Measurements from ENCODE around the gene SLC15A1. TPM values are rescaled to one million over a fixed set of nuclear protein-coding genes. Genes with fewer than 3 reads are reported as not detected.

Gene SLC15A1
- not detected in 3 replicates for total RNA-seq
- long read RNA-seq, partial matches to known transcripts: 0 of 1 reads
- long read RNA-seq, other reads (novel, unspliced or antisense): 1 of 1 reads

GRCh38 chr13:98752467-98753290 lies at the start of gene SLC15A1:
Gene SLC15A1 (minus strand): TSS chr13:98752672. CDS start chr13:98752598, 74 bp downstream.
- TF ChIP-seq CTCF (IDR thresholded peaks at IDR 0.05): no peak
- Mint-ChIP-seq H3K4me3 (ENCODE audit: unreplicated experiment) (peak within 1 kb of the TSS; percentile 53), H3K36me3 (ENCODE audit: low read depth) (peaks cover 3% of the 10 kb centered on the region), H3K4me1 (ENCODE audit: low read depth) (peaks cover 8% of the 10 kb centered on the region), H3K9me3 (ENCODE audit: low read depth) (peaks cover 6% of the 10 kb centered on the region), H3K27me3 (ENCODE audit: low read depth) (peaks cover 48% of the 10 kb centered on the region), H3K27ac (ENCODE audit: unreplicated experiment) (no peak within 1 kb of the TSS)
- DNase-seq (ENCODE audit: low spot score): no peak

- H3K9me3 Mint-ChIP-seq (ENCODE audit: low read depth): no peaks in the 10 kb centered on the region
- peaks cover 20% of the 10 kb centered on the region for H3K36me3 Mint-ChIP-seq (ENCODE audit: low read depth)
- no peak overlapping the region for H3K4me3 Mint-ChIP-seq (ENCODE audit: unreplicated experiment)
- no peaks in the 10 kb centered on the region for H3K27me3 Mint-ChIP-seq (ENCODE audit: low read depth)
- no peaks in the 10 kb centered on the region for H3K4me1 Mint-ChIP-seq (ENCODE audit: low read depth)
- DNase-seq (ENCODE audit: low spot score): no peak
- TF ChIP-seq CTCF (IDR thresholded peaks at IDR 0.05): no peak
- no peak overlapping the region for H3K27ac Mint-ChIP-seq (ENCODE audit: unreplicated experiment)
Measured at GRCh38 chr13:98801626-98802418, 49.4 kb upstream of the SLC15A1 start.

- Mint-ChIP-seq H3K36me3 (ENCODE audit: low read depth) (peaks cover 29% of the 10 kb centered on the region), H3K9me3 (ENCODE audit: low read depth) (no peaks in the 10 kb centered on the region), H3K27ac (ENCODE audit: unreplicated experiment) (no peak overlapping the region), H3K4me1 (ENCODE audit: low read depth) (no peaks in the 10 kb centered on the region), H3K4me3 (ENCODE audit: unreplicated experiment) (no peak overlapping the region), H3K27me3 (ENCODE audit: low read depth) (no peaks in the 10 kb centered on the region)
- DNase-seq (ENCODE audit: low spot score): no peak
- TF ChIP-seq CTCF (IDR thresholded peaks at IDR 0.05): no peak
Measured at GRCh38 chr13:98800078-98800477, 47.6 kb upstream of the SLC15A1 start.

GRCh38 chr13:98798849-98799645 lies 46.6 kb upstream of the SLC15A1 start:
- Mint-ChIP-seq H3K27me3 (ENCODE audit: low read depth) (no peaks in the 10 kb centered on the region), H3K36me3 (ENCODE audit: low read depth) (peaks cover 35% of the 10 kb centered on the region), H3K27ac (ENCODE audit: unreplicated experiment) (no peak overlapping the region), H3K4me3 (ENCODE audit: unreplicated experiment) (no peak overlapping the region), H3K9me3 (ENCODE audit: low read depth) (no peaks in the 10 kb centered on the region), H3K4me1 (ENCODE audit: low read depth) (no peaks in the 10 kb centered on the region)
- no peak for DNase-seq (ENCODE audit: low spot score)
- no peak for TF ChIP-seq CTCF (IDR thresholded peaks at IDR 0.05)

Data from chondrocyte (in vitro differentiated cells).